MG63 (cell line): ENCODE results near the gene RNF114. TPM values are rescaled to one million over a fixed set of nuclear protein-coding genes. Genes with fewer than 3 reads are reported as not detected.
"Not testable (repeated sequence)": the region's sequence is repeated elsewhere in the genome, so short reads cannot be mapped to it uniquely, and the experiment has no call there.

Source experiments
- DNase-seq: peaks from one replicate; pipeline ENCODE4 v3.0.0-alpha.2; 2020
- H3K27me3 ChIP-seq: fragments of 250-450 bp; sonication (Bioruptor Pico); 2 replicates; pipeline ENCODE4 v1.5.1; 2020; ENCODE audit warnings: mild to moderate bottlenecking, moderate library complexity
- H3K36me3 ChIP-seq: fragments of 250-450 bp; sonication (Bioruptor Pico); 2 replicates; pipeline ENCODE4 v1.5.1; 2020; ENCODE audit warnings: mild to moderate bottlenecking, moderate library complexity
- H3K4me3 ChIP-seq: fragments of 250-450 bp; sonication (Bioruptor Pico); 2 replicates; pipeline ENCODE4 v1.5.1; 2020; ENCODE audit warnings: mild to moderate bottlenecking, moderate library complexity
- H3K9me3 ChIP-seq: fragments of 250-450 bp; sonication (Bioruptor Pico); 2 replicates; pipeline ENCODE4 v1.5.1; 2020; ENCODE audit warnings: mild to moderate bottlenecking, moderate library complexity
- total RNA-seq: library from RNA; depleted of rRNA; stranded (reverse); fragments of >200 nt; shearing (Covaris generic); gene quantifications from 2 replicates; pipeline ENCODE4 v1.2.3, GENCODE V29; 2014; ENCODE audit warnings: low replicate concordance

Gene RNF114
- total RNA-seq, 1 experiment from 2014 or later, result 89.6 TPM

GRCh38 chr20:49970498-49970897 is 34.3 kb downstream of the RNF114 start:
- no peak overlapping the region for H3K4me3 ChIP-seq
- H3K9me3 ChIP-seq, result no peaks in the 10 kb centered on the region
- no peak for DNase-seq
- H3K27me3 ChIP-seq, result no peaks in the 10 kb centered on the region
- H3K36me3 ChIP-seq, result no peaks in the 10 kb centered on the region

- Histone ChIP-seq H3K4me3 (no peak overlapping the region), H3K9me3 (no peaks in the 10 kb centered on the region), H3K36me3 (no peaks in the 10 kb centered on the region), H3K27me3 (no peaks in the 10 kb centered on the region)
- DNase-seq, result no peak
These were observed 37.8 kb downstream of the RNF114 start for GRCh38 chr20:49973981-49974380.

GRCh38 chr20:49976542-49976941 is 40.3 kb downstream of the RNF114 start:
- no peaks in the 10 kb centered on the region for H3K27me3 ChIP-seq
- no peak overlapping the region for H3K4me3 ChIP-seq
- H3K9me3 ChIP-seq, result no peaks in the 10 kb centered on the region
- DNase-seq, result peak; percentile 53
- H3K36me3 ChIP-seq, result no peaks in the 10 kb centered on the region

- not testable (repeated sequence) for H3K9me3 ChIP-seq, DNase-seq, H3K36me3 ChIP-seq, H3K4me3 ChIP-seq, H3K27me3 ChIP-seq
These were observed 41.5 kb downstream of the RNF114 start for GRCh38 chr20:49977740-49978139.

GRCh38 chr20:49978685-49979029 is 42.5 kb downstream of the RNF114 start:
- no peak for DNase-seq
- no peak overlapping the region for H3K4me3 ChIP-seq
- no peaks in the 10 kb centered on the region for H3K27me3 ChIP-seq
- H3K9me3 ChIP-seq, result no peaks in the 10 kb centered on the region
- peaks cover 3% of the 10 kb centered on the region for H3K36me3 ChIP-seq

- Histone ChIP-seq H3K36me3 (peaks cover 9% of the 10 kb centered on the region), H3K4me3 (no peak overlapping the region)
These were observed 43.0 kb downstream of the RNF114 start for GRCh38 chr20:49979030-49979832.

GRCh38 chr20:49980140-49981008 is 44.2 kb downstream of the RNF114 start:
- no peak overlapping the region for H3K4me3 ChIP-seq
- no peak for DNase-seq

More at GRCh38 chr20:49979030-49979832, 43.0 kb downstream of the RNF114 start:
- H3K9me3 ChIP-seq, result no peaks in the 10 kb centered on the region
- no peak for DNase-seq
- no peaks in the 10 kb centered on the region for H3K27me3 ChIP-seq

GRCh38 chr20:49981218-49982071 is 45.2 kb downstream of the RNF114 start:
- no peaks in the 10 kb centered on the region for H3K9me3 ChIP-seq
- peaks cover 31% of the 10 kb centered on the region for H3K36me3 ChIP-seq
- no peak for DNase-seq
- H3K4me3 ChIP-seq, result no peak overlapping the region
- no peaks in the 10 kb centered on the region for H3K27me3 ChIP-seq

More at GRCh38 chr20:49980140-49981008, 44.2 kb downstream of the RNF114 start:
- Histone ChIP-seq H3K27me3 (no peaks in the 10 kb centered on the region), H3K9me3 (no peaks in the 10 kb centered on the region), H3K36me3 (peaks cover 20% of the 10 kb centered on the region)

GRCh38 chr20:49982072-49982345 is 45.8 kb downstream of the RNF114 start:
- Histone ChIP-seq H3K4me3 (no peak overlapping the region), H3K36me3 (peaks cover 37% of the 10 kb centered on the region), H3K9me3 (no peaks in the 10 kb centered on the region), H3K27me3 (no peaks in the 10 kb centered on the region)
- no peak for DNase-seq

GRCh38 chr20:49982346-49983122 is 46.3 kb downstream of the RNF114 start, which contains the start of gene SNAI1:
Gene SNAI1, plus strand, starts transcription at chr20:49982980. Its CDS starts 80 bp downstream, at chr20:49983060.
- peak within 1 kb of the TSS; percentile 74 for H3K4me3 ChIP-seq
- H3K36me3 ChIP-seq, result peaks cover 42% of the 10 kb centered on the region
- peak; percentile 74 for DNase-seq
- no peaks in the 10 kb centered on the region for H3K9me3 ChIP-seq
- no peaks in the 10 kb centered on the region for H3K27me3 ChIP-seq

GRCh38 chr20:49983123-49983847 is 47.1 kb downstream of the RNF114 start:
- DNase-seq, result no peak

GRCh38 chr20:49983848-49984408 is 47.7 kb downstream of the RNF114 start:
- H3K9me3 ChIP-seq, result no peaks in the 10 kb centered on the region
- DNase-seq, result peak; percentile 67
- H3K4me3 ChIP-seq, result peak overlapping the region; percentile 74
- peaks cover 56% of the 10 kb centered on the region for H3K36me3 ChIP-seq
- H3K27me3 ChIP-seq, result no peaks in the 10 kb centered on the region

More at GRCh38 chr20:49983123-49983847, 47.1 kb downstream of the RNF114 start:
- Histone ChIP-seq H3K4me3 (peak overlapping the region; percentile 74), H3K27me3 (no peaks in the 10 kb centered on the region), H3K36me3 (peaks cover 49% of the 10 kb centered on the region), H3K9me3 (no peaks in the 10 kb centered on the region)

- Histone ChIP-seq H3K36me3 (peaks cover 59% of the 10 kb centered on the region), H3K27me3 (no peaks in the 10 kb centered on the region), H3K9me3 (no peaks in the 10 kb centered on the region), H3K4me3 (peak overlapping the region; percentile 74)
- no peak for DNase-seq
These were observed 48.4 kb downstream of the RNF114 start for GRCh38 chr20:49984426-49985153.

- peaks cover 59% of the 10 kb centered on the region for H3K36me3 ChIP-seq
- peak overlapping the region; percentile 74 for H3K4me3 ChIP-seq
- peak; percentile 52 for DNase-seq
- no peaks in the 10 kb centered on the region for H3K27me3 ChIP-seq
- no peaks in the 10 kb centered on the region for H3K9me3 ChIP-seq
These were observed 49.0 kb downstream of the RNF114 start for GRCh38 chr20:49985157-49985556.

GRCh38 chr20:49985617-49986016 is 49.4 kb downstream of the RNF114 start:
- Histone ChIP-seq H3K4me3 (peak overlapping the region; percentile 74), H3K27me3 (no peaks in the 10 kb centered on the region), H3K36me3 (peaks cover 59% of the 10 kb centered on the region), H3K9me3 (no peaks in the 10 kb centered on the region)
- no peak for DNase-seq
